ENCODE data around the gene OLFML2A. TPM values are rescaled to one million over a fixed set of nuclear protein-coding genes. Genes with fewer than 3 reads are reported as not detected.

The OLFML2A gene
- total and polyA plus RNA-seq, 2 of the 13 experiments (the other 11 are each of a cell fraction or from before 2014, with no cell fraction given) = 0.01 to 0.02 TPM

GRCh38 chr9:124861342-124862229, 84.7 kb downstream of the OLFML2A start, which contains the start of the genes ARPC5L and RPL35 (continued):
- TF ChIP-seq ZNF597 (CRISPR knock-in tag; IDR thresholded peaks at IDR 0.05) (no peak), RARG (CRISPR knock-in tag; IDR thresholded peaks at IDR 0.05; ENCODE audit: low read depth) (no peak), ZNF256 (CRISPR knock-in tag; conservative IDR thresholded peaks at IDR 0.05) (peak; percentile 18; the same call in 1 of the 2 replicates), ESRRA (CRISPR knock-in tag; IDR thresholded peaks at IDR 0.05; ENCODE audit: low read depth) (peak; percentile 70; the same call in 1 of the 2 replicates), ZFP1 (CRISPR knock-in tag; IDR thresholded peaks at IDR 0.05) (no peak), ZFP82 (CRISPR knock-in tag; IDR thresholded peaks at IDR 0.05; ENCODE audit: borderline replicate concordance) (peak; percentile 76), REXO4 (CRISPR knock-in tag; IDR thresholded peaks at IDR 0.05; ENCODE audit: borderline replicate concordance) (no peak), REL (CRISPR knock-in tag; conservative IDR thresholded peaks at IDR 0.05) (peak; percentile 83), MAFG (CRISPR knock-in tag; IDR thresholded peaks at IDR 0.05) (no peak), NCOA2 (CRISPR knock-in tag; IDR thresholded peaks at IDR 0.05) (no peak), ZNF788 (CRISPR knock-in tag; IDR thresholded peaks at IDR 0.05; ENCODE audit: borderline replicate concordance) (no peak; the same call in 1 of the 2 replicates), NFE2L1 (CRISPR knock-in tag; IDR thresholded peaks at IDR 0.05; ENCODE audit: borderline replicate concordance) (no peak), TBL1XR1 (IDR thresholded peaks at IDR 0.05; ENCODE audit: borderline replicate concordance, low read length, partially characterized antibody) (no peak), FOXP1 (IDR thresholded peaks at IDR 0.05) (no peak), FOXP1 (CRISPR knock-in tag; IDR thresholded peaks at IDR 0.05) (no peak), MAF1 (CRISPR knock-in tag; IDR thresholded peaks at IDR 0.05; ENCODE audit: borderline replicate concordance) (0 out of 2 replicates have a peak, but pooled peaks have one; percentile 74), ATRX (CRISPR knock-in tag; IDR thresholded peaks at IDR 0.05; ENCODE audit: borderline replicate concordance) (no peak), ZMYM3 (CRISPR knock-in tag; IDR thresholded peaks at IDR 0.05) (peak; percentile 37; the same call in 1 of the 2 replicates), ZNF468 (CRISPR knock-in tag; IDR thresholded peaks at IDR 0.05) (no peak), ZNF567 (CRISPR knock-in tag; IDR thresholded peaks at IDR 0.05; ENCODE audit: borderline replicate concordance) (no peak), AFF4 (CRISPR knock-in tag; IDR thresholded peaks at IDR 0.05) (no peak), RFX3 (CRISPR knock-in tag; IDR thresholded peaks at IDR 0.05) (no peak), FOXK1 (CRISPR knock-in tag; IDR thresholded peaks at IDR 0.05; ENCODE audit: borderline replicate concordance, low read depth) (no peak), ZMAT5 (CRISPR knock-in tag; IDR thresholded peaks at IDR 0.05; ENCODE audit: borderline replicate concordance, low read depth) (peak; percentile 78; the same call in 1 of the 2 replicates), ZSCAN12 (CRISPR knock-in tag; IDR thresholded peaks at IDR 0.05) (peak; percentile 94), ZSCAN9 (CRISPR knock-in tag; IDR thresholded peaks at IDR 0.05; ENCODE audit: borderline replicate concordance) (peak; percentile 58; the same call in 1 of the 2 replicates), ZFP36 (IDR thresholded peaks at IDR 0.05; ENCODE audit: borderline replicate concordance, low read depth, low read length, partially characterized antibody) (no peak)

Measured in HepG2 (cell line).